HTR-8/SVneo (cell line): ENCODE measurements around the gene BCAS1.

Experiments used
- DNase-seq: peaks from one replicate; pipeline ENCODE4 v3.0.0; 2011; ENCODE audit warnings: low spot score, mixed read lengths; ENCODE audit not compliant: insufficient read length
- FAIRE-seq: peaks from 2 replicates; lab custom pipeline; 2011; peaks lifted over from hg19 to GRCh38; lab: Jason Lieb, UNC

Gene BCAS1

DNA sequence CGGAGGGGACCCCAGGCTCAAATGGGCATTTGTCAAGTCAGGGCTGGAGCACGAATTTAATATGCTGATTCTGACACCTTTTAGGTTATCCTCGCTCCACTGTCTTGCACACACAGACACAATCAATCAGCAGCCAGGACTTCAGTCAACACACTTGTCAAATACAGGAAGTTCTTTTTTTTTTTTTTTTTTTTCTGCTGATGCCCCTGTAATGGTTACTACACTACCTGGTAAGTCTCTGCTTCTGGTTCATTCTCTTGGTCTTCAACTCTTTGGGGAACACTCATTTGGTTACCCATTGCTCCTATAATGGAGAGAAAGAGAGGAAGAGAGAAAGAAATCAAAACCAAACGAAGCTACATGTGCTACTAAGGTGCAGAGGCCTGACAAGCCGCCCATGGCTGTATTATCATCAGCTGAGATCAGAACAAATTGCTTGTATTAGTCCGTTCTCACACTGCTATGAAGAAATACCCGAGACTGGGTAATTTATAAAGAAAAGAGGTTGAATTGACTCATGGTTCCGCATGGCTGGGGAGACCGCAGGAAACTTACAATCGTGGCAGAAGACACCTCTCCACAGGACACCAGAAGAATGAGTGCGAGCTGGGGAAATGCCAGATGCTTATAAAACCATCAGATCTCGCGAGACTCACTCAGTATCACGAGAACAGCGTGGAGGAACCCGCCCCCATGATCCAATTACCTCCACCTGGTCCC, 11.8 kb downstream of the BCAS1 start:
- FAIRE-seq: no peak
- DNase-seq: no peak

DNA sequence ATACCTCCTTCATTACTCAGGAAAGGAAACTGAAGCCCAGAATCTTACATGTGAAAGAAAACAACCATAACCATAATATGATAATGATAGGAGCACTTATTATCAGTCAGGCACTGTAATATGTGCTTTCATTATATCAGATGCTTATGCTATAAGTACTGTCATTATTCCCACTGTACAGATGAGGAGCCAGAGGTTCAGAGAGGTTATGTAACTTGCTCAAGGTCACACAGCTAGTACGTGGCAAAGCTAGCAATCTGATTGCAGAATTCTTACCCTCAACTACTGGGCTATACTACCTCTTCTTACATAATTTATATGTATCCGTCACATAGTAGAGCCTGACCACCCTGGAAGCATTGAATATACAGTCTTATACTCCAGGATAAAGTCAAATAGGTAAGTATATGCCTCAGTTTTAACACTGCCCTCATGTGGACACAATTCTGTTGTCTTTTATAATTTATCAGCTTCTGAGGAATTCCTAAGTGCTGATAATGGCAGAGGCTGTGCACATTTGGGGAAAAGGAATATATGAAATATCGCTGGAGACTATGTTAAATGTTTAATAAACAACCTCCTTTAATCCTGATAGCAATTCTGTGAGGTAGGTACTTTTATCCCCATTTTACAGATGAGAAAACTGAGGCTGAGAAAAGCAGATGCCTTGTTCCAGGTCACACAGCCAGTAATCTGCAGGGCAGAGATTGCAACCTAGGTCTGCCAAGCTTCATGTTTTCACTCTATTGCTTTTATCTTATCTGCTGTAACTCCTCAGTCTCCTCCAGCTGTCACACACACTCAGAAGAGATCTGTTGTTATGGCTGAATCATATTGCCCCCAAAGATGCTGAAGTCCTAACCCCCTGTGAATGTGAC, 13.4 kb downstream of the BCAS1 start:
- DNase-seq (no peak), FAIRE-seq (no peak)

DNA sequence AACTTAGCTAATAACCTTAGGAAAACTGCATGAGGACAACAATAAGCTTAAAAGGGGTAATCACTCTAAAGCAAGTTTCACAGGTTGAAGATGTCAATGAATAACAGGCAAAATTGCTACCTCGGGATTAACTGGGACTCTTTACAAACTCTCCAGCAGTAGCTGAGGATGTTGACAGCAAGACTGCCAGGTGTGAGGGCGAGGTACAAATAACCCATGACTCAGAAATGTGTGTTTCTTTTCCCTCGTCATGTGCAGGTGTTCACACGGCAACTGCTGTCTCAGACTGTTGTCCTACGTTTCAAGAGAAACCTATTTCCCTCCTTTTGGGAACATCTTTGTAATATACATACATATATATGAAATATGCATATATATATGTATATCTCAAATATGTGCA, 15.9 kb downstream of the BCAS1 start:
- peak; percentile 60 for FAIRE-seq

DNA sequence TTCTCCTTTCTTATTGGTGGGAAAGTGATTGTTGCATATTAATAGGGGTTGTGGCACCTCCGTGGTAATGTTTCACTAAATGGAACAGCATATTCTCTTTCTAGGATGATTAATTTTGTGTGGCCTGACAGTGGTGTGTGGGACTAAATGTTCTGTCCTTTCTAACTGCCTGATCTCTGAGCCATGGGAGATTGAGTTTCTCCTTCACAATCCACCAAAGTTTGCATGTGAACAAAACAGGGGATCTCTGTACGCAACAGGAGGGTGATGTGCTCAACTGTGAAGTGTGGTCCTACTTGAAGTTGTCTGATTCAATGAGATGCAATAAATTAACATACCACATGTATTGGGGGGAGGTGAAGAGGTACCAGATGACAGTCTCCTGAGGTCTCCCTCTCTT, 19.3 kb downstream of the BCAS1 start:
- DNase-seq: no peak
- peak; percentile 62 for FAIRE-seq

More for the DNA sequence above, 15.9 kb downstream of the BCAS1 start:
- no peak for DNase-seq

DNA sequence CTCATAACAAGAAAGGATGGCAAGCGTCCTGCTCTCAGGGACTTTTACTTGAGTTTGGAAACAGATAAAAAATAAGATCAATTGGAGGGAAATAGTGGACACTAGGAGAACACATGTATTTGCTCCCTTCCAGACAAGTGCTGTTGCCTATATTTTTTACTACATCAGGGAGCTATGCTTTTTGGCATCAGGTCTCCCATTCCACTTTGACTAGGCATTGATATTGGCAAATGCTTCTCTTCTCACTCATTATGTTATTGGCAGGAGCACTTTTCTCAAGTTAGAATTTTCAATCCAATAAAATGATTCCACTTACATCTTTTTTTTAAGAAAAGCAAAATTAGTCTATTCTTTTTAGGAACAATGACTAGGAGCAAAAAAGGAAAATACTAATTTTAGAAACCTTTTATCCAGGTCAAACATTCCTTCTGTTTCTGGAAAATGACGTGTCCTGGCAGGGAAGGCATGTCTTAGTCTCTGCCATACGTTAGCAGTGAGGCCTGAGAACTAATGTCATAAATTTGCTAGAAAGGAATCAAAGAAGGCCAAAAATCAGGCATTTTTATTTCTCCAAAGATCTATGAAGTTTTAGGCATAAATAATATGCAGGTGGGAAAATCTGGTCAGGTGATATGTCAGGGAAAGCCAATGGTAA, 21.4 kb downstream of the BCAS1 start:
- DNase-seq (no peak), FAIRE-seq (no peak)

DNA sequence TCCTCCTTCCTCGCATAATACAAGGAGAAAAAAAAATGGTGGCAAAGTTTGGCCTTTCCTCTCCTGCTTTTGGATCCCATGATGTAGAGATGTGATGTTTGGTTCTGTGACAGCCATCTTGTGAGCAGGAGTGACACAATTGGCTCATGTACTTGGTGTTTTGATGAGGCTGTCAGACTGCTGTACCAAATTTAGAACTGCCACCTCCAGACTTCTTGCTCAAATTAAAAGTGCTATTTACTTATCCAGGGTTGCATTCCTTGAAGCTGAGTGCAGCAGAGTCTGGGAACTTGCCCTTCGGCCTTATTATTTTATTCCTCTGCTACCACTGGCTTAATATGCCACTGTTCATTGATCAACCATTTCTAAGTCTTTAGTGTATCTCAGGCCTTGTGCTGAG, 21.9 kb downstream of the BCAS1 start:
- peak; percentile 79 for FAIRE-seq
- no peak for DNase-seq

DNA sequence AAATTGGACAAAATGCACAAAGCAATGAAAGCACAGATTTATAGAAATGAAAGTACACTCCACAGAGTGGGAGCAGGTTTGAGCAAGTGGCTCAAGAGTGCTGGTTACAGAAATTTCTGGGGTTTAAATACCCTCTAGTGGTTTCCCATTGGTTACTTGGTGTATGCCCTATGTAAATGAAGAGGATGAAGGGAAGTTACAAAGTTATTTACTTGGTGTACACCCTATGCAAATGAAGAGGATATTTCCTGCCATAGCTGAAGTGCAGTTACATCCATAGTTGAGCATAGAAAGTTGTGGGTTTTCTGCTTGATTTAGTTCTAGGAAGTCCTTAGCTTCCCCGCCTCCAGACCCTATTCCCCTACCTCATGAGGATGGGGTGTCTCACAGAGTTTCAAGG, 22.7 kb downstream of the BCAS1 start:
- DNase-seq: no peak
- FAIRE-seq: peak; percentile 44

DNA sequence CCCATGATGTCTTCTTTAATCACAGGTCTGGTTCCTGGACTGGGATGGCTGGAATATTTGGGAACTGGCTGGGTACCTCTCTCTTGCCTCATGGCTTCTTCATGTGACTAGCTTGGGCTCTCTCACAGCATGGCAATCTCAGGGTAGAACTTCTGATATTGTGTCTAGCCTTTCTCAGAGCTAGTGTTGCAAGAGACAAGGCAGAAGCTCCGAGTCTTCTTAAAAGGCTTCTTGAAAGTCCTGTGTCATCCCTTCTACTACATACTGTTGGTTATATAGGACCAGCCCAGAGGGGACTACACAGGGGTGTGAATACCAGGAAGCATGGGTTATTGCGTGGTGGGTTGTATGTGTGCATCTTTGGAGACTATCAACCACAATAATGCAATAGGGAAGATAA, 23.3 kb downstream of the BCAS1 start:
- FAIRE-seq: no peak
- DNase-seq: no peak

DNA sequence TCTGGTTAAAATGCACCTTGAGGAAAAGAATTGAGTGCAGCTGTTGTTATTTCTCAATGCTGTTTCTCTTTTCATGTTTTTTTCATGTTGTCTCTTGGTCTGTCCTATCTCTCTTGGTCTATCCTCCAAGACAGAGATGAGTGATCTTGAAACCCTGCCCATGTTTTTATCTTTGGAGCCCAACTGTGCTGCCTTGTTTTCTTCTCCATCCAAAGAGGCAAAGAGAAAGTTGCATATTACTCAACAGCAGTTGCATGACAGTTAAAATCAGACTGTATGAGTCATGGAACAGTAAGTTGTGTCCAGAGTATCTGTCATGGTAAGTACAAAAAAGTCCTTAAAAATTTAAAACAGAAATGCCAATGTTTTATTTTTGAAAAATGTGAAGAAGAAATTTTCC, 26.2 kb downstream of the BCAS1 start:
- FAIRE-seq: peak; percentile 9

DNA sequence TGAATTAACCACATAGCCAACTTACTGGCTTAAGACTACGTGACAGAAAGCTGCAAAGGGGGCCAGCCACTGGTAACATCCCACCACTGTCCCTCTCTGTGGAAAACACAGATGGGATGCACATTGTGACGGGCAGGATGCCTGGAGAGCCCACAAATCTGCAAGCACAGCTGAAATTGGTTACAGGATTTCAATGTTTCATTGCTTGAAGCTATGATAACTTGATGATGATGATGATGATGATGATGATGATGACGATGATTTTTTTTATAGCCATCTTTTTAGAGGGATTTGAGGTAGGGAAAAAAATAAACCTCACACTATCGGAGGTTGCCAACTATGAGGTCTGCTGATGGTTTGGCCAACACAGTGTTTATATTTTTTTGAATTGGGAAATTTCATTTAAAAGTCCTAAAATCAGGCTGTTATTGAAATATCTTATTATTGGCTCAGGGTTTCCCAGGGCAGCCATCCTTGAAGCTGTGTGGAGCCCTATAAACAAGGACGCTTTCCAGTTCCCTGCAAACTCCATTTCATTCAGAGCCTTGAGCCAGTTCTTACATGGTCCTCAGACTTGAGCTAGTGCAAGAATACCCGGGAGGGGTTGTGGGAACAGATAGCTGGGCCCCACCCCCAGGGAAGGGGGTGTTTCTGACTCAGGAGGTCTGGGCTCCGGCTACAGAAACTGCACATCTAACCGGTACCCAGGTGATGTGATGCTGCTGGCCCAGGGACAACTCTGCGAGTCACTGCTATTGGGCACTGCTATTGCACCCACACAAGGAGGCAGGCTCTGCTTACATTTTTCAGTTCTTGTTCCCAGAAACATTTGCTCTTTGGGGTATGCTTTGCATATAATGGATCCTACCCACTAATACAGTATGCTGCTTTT, 27.1 kb downstream of the BCAS1 start:
- FAIRE-seq: peak; percentile 51

More for the DNA sequence above, 26.2 kb downstream of the BCAS1 start:
- DNase-seq: no peak

DNA sequence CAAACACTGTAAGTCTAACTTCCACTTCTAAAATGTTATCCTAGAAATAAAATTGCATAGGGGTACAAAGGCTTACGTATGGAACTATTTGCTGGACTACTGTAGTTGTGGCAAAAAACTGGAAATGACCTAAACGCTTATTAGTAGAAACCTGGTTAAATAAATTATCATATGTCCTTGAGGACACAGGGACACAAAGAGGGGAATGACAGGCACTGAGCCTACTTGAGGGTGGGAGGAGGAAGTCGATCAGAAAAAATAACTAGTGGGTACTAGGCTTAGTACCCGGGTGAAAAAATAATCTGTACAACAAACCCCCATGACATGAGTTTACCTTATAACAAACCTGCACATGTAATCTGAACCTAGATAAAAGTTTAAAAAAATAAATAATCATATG, 28.4 kb downstream of the BCAS1 start:
- FAIRE-seq (no peak), DNase-seq (no peak)

More for the DNA sequence above, 27.1 kb downstream of the BCAS1 start:
- no peak for DNase-seq

DNA sequence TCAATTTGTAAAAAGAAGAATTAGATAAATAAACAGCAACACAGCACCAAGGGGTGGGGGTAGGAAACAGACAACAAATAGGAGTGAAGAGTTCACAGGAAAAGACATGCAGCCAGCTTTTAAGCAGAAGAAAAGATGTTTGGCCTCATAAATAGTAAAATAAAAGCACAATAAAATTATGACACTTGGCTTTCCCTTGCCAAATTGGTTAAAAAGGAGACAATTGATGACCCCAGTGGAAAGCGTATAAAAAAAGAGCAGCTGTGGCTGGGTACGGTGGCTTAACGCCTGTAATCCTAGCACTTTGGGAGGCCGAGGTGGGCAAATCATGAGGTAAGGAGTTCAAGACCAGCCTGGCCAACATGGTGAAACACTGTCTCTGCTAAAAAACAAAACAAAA, 29.1 kb downstream of the BCAS1 start:
- no peak for DNase-seq
- FAIRE-seq: no peak

DNA sequence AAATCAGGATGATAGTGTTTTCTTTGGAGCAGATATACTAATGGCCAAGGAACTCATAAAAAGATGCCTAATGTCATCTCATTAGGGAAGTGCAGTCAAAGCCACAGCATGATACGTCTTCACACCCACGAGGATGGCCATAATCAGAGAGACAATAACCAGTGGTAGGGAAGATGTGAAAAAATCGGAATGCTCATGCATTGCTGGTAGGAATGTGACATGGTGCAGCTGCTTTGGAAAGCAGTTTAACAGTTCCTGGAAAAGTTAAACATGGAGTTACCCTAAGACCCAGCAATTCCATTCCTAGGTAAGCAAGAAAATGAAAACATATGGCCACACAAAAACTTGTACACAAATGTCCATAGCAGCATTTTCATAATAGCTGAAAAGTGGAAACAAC, 29.9 kb downstream of the BCAS1 start:
- FAIRE-seq: peak; percentile 85

DNA sequence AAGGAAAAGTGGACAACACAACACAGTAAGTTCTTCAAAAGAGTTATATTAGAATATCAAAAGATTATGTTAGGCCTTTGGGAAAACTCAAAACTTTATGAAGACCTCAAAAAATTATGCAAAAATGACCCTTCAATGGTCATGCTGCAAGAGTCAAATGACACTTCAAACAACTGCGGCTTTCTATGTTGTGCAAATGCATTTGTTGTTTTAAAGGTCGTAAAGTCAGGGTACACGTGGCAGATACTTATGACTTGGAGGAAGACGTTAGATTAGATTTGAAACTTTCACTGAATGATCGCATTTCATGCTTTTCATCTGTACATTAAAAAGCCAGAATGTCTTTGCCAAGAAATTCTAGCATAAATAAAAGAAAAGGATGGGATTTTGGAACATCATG, 31.4 kb downstream of the BCAS1 start:
- FAIRE-seq (peak; percentile 67), DNase-seq (no peak)

More for the DNA sequence above, 29.9 kb downstream of the BCAS1 start:
- DNase-seq: no peak

DNA sequence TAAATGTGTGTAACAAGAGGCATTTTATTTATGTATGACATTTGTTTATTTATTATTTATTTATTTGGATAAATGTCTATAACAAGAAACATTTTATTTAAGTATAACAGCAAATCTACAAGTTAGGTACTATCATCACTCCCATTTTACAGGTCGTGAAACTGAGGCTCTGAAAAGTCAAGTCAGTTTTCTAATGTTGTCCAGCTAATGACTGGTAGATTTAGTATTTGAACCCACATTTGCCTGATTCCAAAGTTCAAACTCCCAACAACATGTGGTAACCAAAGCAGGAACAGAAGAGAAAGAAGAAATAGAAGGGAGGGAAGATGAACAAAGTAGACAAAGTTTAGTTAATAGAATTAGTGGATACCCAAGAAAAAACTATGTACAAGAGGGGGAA, 32.9 kb downstream of the BCAS1 start:
- FAIRE-seq (no peak), DNase-seq (no peak)

DNA sequence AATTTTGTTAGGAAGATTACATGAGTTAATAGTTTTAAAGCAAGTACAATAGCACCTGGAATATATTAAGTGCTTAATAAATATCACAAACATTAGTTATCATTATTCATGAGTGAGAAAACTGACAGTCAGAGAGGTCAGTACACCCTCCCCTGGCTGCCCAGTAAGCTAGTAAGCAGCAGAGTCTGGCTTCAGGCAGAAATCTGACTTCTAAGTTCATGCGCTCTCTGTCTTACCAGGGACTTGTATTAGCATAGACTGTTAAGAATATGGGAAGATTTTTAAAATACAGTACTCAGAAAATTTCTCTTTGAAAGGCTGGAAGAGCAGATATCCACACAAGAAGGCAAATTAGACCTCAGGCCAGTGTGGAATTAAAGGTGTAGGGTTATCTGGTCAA, 40.8 kb downstream of the BCAS1 start:
- FAIRE-seq (no peak), DNase-seq (no peak)

DNA sequence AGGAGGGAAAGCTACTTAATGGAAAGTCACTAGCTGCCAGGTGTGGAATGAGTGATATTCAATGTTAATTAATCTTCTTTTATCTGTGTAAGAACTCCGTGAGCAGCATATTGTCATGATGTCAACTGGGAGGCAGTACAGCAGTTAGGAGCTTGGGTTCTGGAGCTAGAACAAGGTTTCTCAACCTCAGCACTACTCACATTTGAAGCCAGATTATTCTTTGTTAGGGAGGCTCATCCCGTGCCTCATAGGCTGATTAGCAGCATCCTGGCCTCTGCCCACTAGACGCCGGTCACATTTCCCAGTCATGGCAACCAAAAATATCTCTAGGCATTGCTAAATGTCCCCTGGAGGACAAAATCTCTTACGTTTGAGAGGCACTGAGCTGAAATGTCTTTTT, 41.2 kb downstream of the BCAS1 start:
- DNase-seq: no peak
- peak; percentile 20 for FAIRE-seq

DNA sequence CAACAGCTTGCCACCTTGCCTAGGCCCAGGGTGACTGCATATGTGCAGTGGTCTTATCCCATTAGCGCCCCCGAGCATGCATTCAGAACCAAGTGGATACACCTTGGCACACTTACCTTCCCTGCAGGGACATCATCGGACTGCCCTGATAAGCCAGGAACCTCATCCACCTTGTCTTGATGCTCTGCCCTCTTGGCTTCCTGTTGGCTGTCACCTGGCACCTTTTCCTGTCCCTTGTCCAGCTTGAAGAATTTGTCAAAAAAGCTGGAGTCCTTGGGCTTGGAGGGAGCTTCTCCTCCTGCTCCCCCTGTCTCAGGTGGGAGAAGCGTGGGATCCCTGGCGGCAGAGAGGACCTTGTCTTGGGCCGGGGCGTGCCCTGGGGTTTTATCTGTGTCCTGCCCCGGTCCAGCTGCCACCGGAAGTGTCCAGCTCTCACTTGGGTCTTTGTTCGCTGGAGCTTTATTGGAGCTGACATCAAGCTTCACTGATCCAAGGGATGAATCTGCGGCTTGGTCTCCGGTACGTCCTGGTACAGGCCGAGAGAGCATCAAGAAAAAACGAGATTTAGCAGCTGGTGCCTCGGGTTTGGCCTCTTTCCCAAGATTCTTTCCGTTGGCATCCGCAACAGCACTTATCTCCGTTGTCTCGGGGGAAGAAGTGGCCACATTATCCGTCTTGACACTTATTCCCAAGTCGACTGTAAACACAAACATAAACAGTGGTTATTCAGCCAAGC, 42.0 kb downstream of the BCAS1 start:
- peak; percentile 31 for FAIRE-seq

DNA sequence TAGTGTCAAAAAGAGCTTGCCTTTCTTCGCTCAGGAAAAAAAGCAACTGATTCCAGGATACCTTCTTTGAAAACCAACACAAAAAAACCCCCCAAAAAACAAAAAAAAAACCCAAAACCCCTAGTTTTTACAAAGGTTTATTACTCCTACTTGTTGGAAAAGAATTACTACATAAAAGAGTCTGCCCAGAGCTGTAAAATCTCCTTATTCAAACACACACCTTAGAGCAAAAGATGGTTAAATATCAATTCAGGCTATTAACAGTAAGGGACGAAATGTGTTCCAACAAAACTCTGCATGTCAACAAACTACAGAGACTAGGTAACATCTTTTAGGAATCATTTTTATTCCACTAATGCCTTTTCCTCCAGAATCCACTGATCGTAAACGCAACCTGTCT, 42.7 kb downstream of the BCAS1 start:
- DNase-seq (no peak), FAIRE-seq (no peak)

More for the DNA sequence above, 42.0 kb downstream of the BCAS1 start:
- DNase-seq: no peak
